ENCODE data around the gene TSPAN9.

GRCh38 chr12:3165078-3165980 is 88.2 kb downstream of the TSPAN9 start:
- TF ChIP-seq CTCF (IDR thresholded peaks at IDR 0.05) = no peak
- no peak for TF ChIP-seq POLR2A (IDR thresholded peaks at IDR 0.05)
